Amniotic stem cell (primary cell): ENCODE results near the gene GALNS.

ENCODE experiments used
- DNase-seq: peaks from one replicate; lab custom pipeline; 2025; lab: John Stamatoyannopoulos, UW

The GALNS gene

GRCh38 chr16:88770461-88771293, 86.1 kb downstream of the GALNS start:
- no peak for DNase-seq

GRCh38 chr16:88769617-88770460, 86.9 kb downstream of the GALNS start:
- no peak for DNase-seq

DNA sequence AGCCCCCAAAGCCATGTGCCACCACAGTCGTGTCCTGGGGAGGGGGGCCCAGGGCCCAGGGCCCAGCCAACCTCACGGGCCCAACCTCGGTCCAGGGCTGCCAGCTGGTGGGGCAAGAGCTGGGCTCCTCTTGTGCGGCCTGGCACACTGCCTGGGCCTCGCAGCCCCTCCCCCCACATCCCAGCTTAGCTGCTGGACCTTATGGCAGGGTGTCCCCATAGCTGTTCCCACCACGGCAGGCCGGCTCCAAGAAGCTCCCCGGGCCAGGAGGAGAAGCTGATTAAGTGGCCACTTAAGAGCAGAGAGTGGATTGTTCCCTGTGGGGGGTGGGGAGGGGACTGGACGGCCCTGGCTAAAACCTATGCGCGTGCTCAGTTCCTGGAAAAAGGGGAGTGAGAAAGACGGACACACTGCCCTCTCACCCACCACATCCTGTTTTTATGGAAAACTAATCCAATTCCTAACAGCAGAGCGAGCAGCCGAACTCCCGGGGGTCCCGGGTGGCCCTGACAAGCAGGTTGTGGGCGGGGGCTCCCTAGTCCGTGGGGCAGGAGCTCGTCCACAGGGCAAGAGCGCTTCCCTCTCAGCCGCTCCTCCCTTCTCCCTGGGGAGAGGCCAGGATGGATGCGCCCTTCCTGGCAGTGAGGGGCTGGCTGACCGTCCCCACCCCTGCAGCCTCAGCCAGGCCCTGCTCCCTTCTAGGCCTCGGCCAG, 88.5 kb downstream of the GALNS start:
- no peak for DNase-seq

DNA sequence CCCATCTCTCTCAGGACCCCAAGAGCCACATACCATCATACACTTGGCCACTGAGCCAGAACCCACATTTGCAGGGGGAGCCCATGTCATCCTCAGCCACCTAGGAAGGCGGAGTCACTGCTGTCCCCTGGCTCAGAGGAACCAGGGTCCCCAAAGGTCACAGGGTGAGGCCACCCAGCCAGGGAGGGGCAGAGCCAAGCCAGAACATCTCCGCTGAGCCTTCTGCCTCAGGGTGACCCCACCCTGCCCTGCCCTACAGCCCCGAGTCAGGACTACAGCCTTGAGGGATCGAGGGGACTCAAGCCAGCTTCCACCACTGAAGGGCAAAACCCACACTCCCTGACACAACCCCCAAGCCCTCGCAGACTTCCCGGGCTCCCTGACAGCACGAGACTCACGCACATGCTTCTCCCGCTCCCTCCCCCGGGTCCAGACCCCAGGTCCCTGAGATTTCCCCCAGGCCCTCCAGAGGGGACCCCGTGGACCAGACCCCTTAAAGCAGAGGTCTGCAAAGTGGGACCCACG, 89.1 kb downstream of the GALNS start:
- no peak for DNase-seq

GRCh38 chr16:88766975-88767374, 89.8 kb downstream of the GALNS start:
- no peak for DNase-seq

DNA sequence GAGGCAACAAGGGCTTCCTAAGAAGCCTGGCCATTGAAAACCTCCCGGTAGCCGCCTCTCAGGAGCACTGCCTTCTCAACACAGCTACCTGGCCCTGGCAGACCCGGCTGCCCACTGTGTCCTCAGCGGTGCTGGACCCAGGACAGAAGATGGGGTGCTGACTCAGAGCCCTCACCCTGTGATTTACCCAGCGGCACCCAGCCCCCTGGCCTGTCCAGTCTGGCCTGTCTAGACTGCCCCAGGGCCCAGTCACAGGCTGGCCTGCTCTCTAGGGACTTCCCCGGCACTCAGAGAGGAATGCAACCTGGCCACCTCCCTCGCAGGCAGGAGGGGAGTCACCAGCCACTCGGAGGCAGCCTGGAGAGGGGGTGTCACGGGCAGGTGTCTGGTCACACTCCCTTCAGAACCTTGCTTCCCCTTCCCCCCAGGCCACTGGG, 91.8 kb downstream of the GALNS start:
- no peak for DNase-seq

DNA sequence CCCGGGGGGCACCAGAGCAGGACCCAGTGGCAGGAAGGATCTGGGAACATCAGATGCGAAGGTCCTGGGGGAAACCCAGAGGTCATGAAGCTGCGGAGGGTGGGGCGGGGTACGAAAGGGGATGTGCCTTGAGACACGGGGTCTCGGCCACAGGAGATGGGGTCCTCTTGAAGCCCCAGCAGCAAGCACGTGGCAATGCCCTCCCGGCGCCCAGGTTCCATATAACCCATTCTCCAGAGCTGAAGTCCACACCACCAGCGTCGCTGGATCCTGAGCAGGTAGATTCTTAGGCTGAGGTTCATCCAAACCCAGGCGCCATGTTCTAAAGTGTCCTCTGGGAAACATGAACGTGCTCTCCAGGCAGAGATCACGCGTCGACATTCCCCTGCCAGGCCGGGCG, 92.7 kb downstream of the GALNS start:
- no peak for DNase-seq
